Measurements from ENCODE around the gene COL5A1.

DNA sequence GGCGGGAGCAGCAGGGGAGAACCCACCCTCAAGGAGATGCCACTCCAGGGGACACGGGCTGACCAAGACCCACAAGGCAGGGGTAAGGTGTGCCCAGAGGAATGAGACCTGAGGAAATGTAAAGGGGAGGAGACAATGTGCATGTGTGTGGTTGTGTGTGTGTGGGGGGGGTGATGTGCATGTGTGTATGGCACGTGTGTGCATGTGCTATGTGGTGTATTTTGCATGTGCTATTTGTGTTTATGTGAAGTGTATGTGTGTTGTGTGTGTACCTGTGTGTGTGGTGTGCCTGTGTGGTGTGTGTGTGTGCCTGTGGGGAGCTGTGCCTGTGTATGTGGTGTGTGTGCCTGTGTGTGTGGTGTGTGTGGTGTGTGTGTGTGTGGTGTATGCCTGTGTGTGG is 205.5 kb downstream of the COL5A1 start:
- TF ChIP-seq CTCF (conservative IDR thresholded peaks at IDR 0.05; ENCODE audit: low read depth, low read length): no peak
- TF ChIP-seq EZH2 (IDR thresholded peaks at IDR 0.05; ENCODE audit: low read length, unreplicated experiment): no peak
